IMR-90 (cell line): ENCODE measurements around the gene ADCK2. TPM values are rescaled to one million over a fixed set of nuclear protein-coding genes. Genes with fewer than 3 reads are reported as not detected.
A peak's percentile ranks its signal among the peaks of the same experiment; 100 is the strongest.

Source experiments
- ATAC-seq: fragments of 200-7000 bp; cut with Tn5 transposase; 2 replicates; pipeline ENCODE4 v1.9.1; 2020; ENCODE audit warnings: low read depth, mild to moderate bottlenecking, moderate library complexity
- BruUV-seq: library from RNA; stranded (reverse); fragments of 400-500 nt; replicated peaks from 2 replicates; lab custom pipeline; 2021; lab: Mats Ljungman, UMichigan
- CTCF ChIA-PET: fragments of 300-600 bp; formaldehyde crosslinking; extraction: SDS; loops from one replicate; lab custom pipeline; 2021; ENCODE audit warnings: antibody characterized with exemption; lab: Yijun Ruan, JAX
- POLR2A ChIA-PET: fragments of 300-600 bp; sonication (Branson Sonifier 250); formaldehyde crosslinking; loops from one replicate; lab custom pipeline; 2022; ENCODE audit warnings: antibody characterized with exemption; ENCODE audit not compliant: unreplicated experiment; lab: Charles Lee
- DNase-seq: peaks from one replicate; pipeline ENCODE4 v3.0.0; 2013
- H2AFZ ChIP-seq: replicated peaks from 2 replicates; pipeline ENCODE3; 2013; ENCODE audit warnings: low read length, mild to moderate bottlenecking; ENCODE audit not compliant: poor library complexity
- H2AK5ac ChIP-seq: 2 replicates; pipeline ENCODE4 v1.6.1; 2013; ENCODE audit warnings: low read depth, low read length, inconsistent platforms
- H2AK9ac ChIP-seq: replicated peaks from 2 replicates; pipeline ENCODE3; 2013; ENCODE audit warnings: mild to moderate bottlenecking, low read depth, low read length, moderate library complexity; ENCODE audit not compliant: poor library complexity
- H2BK120ac ChIP-seq: 2 replicates; pipeline ENCODE4 v1.6.1; 2013; ENCODE audit warnings: low read depth, low read length, inconsistent platforms
- H2BK15ac ChIP-seq: 3 replicates; pipeline ENCODE4 v1.6.1; 2013; ENCODE audit warnings: low read depth, low read length, inconsistent platforms
- H2BK20ac ChIP-seq: 2 replicates; pipeline ENCODE4 v1.6.1; 2013; ENCODE audit warnings: low read depth, mild to moderate bottlenecking, inconsistent platforms, low read length, moderate library complexity
- H2BK5ac ChIP-seq: 2 replicates; pipeline ENCODE4 v1.6.1; 2013; ENCODE audit warnings: mild to moderate bottlenecking, low read depth, low read length, inconsistent platforms; ENCODE audit not compliant: poor library complexity, severe bottlenecking
- H3K14ac ChIP-seq: replicated peaks from 2 replicates; pipeline ENCODE4 v1.6.1; 2013; ENCODE audit warnings: low read depth, low read length, inconsistent platforms
- H3K18ac ChIP-seq: 2 replicates; pipeline ENCODE4 v1.6.1; 2013; ENCODE audit warnings: low read depth, low read length, control low read depth
- H3K23ac ChIP-seq: 2 replicates; pipeline ENCODE4 v1.6.1; 2013; ENCODE audit warnings: low read depth, low read length, inconsistent platforms
- H3K27ac ChIP-seq: 2 replicates; pipeline ENCODE4 v1.5.1; 2013; ENCODE audit warnings: mild to moderate bottlenecking, control low read depth, low read length; ENCODE audit not compliant: insufficient read depth
- H3K27me3 ChIP-seq: 2 replicates; pipeline ENCODE4 v1.6.1; 2013; ENCODE audit warnings: low read length; ENCODE audit not compliant: control insufficient read depth, insufficient read depth
- H3K36me3 ChIP-seq: 2 replicates; pipeline ENCODE4 v1.6.1; 2013; ENCODE audit warnings: low read length, mixed read lengths; ENCODE audit not compliant: control insufficient read depth, insufficient read depth
- H3K4ac ChIP-seq: 2 replicates; pipeline ENCODE4 v1.6.1; 2013; ENCODE audit warnings: low read depth, low read length, inconsistent platforms
- H3K4me1 ChIP-seq: 2 replicates; pipeline ENCODE4 v1.6.1; 2013; ENCODE audit warnings: low read length, mixed read lengths; ENCODE audit not compliant: control insufficient read depth, insufficient read depth
- H3K4me2 ChIP-seq: 2 replicates; pipeline ENCODE4 v1.6.1; 2013; ENCODE audit warnings: low read depth, mild to moderate bottlenecking, control low read depth, low read length, moderate library complexity
- H3K4me3 ChIP-seq: 2 replicates; pipeline ENCODE4 v1.5.1; 2013; ENCODE audit warnings: low read depth, mild to moderate bottlenecking, control low read depth, low read length, moderate library complexity; ENCODE audit not compliant: insufficient read depth
- H3K56ac ChIP-seq: 2 replicates; pipeline ENCODE4 v1.6.1; 2013; ENCODE audit warnings: low read length, inconsistent platforms; ENCODE audit not compliant: insufficient read depth; ENCODE audit errors: extremely low read depth
- H3K79me1 ChIP-seq, 2 experiments: 2 replicates each; pipeline ENCODE4 v1.6.1; 2013; ENCODE audit warnings: low read length in 2 of 2, inconsistent platforms in 1 of 2, low read depth in 1 of 2
- H3K9ac ChIP-seq: 2 replicates; pipeline ENCODE4 v1.6.1; 2013; ENCODE audit warnings: low read depth, low read length, control low read depth
- H3K9me1 ChIP-seq: 2 replicates; pipeline ENCODE4 v1.6.1; 2013; ENCODE audit warnings: low read length, inconsistent platforms; ENCODE audit not compliant: insufficient read depth
- H3K9me3 ChIP-seq: 2 replicates; pipeline ENCODE4 v1.6.1; 2013; ENCODE audit warnings: low read length; ENCODE audit not compliant: control insufficient read depth, insufficient read depth
- H4K20me1 ChIP-seq: 2 replicates; pipeline ENCODE4 v1.6.1; 2013; ENCODE audit warnings: low read length, inconsistent platforms; ENCODE audit not compliant: insufficient read depth
- H4K5ac ChIP-seq: 2 replicates; pipeline ENCODE4 v1.6.1; 2013; ENCODE audit warnings: mild to moderate bottlenecking, low read depth, low read length, control low read depth
- H4K8ac ChIP-seq, 2 experiments: 2 replicates each; pipeline ENCODE4 v1.6.1; 2013; ENCODE audit warnings: low read depth in 2 of 2, low read length in 2 of 2, control low read depth in 1 of 2, inconsistent platforms in 1 of 2
- H4K91ac ChIP-seq: 2 replicates; pipeline ENCODE4 v1.6.1; 2013; ENCODE audit warnings: low read depth, low read length, inconsistent platforms; ENCODE audit not compliant: insufficient read depth
- BHLHE40 ChIP-seq: fragments of 150-350 bp; IDR thresholded peaks from 2 replicates; pipeline ENCODE4 v1.6.1; 2016; ENCODE audit warnings: mild to moderate bottlenecking, low read depth, low read length
- CEBPB ChIP-seq: IDR thresholded peaks from 2 replicates; pipeline ENCODE4 v1.6.1; 2012; ENCODE audit warnings: low read depth, low read length, improper control_type of control experiment
- CHD1 ChIP-seq: IDR thresholded peaks from 2 replicates; pipeline ENCODE4 v1.6.1; 2012; ENCODE audit warnings: low read depth, low read length, improper control_type of control experiment
- CTCF ChIP-seq: conservative IDR thresholded peaks from 2 replicates; pipeline ENCODE4 v1.5.1; 2012; ENCODE audit warnings: mild to moderate bottlenecking, low read depth, low read length, improper control_type of control experiment
- ELK1 ChIP-seq: fragments of 150-350 bp; IDR thresholded peaks from 2 replicates; pipeline ENCODE4 v1.6.1; 2016; ENCODE audit warnings: low read depth, mild to moderate bottlenecking, low read length, moderate library complexity, borderline replicate concordance
- FOS ChIP-seq: fragments of 150-350 bp; IDR thresholded peaks from 2 replicates; pipeline ENCODE4 v1.6.1; 2016; ENCODE audit warnings: low read depth, low read length
- MAFK ChIP-seq: IDR thresholded peaks from 2 replicates; pipeline ENCODE4 v1.6.1; 2012; ENCODE audit warnings: low read depth, low read length, improper control_type of control experiment
- MAZ ChIP-seq: IDR thresholded peaks from 2 replicates; pipeline ENCODE4 v1.6.1; 2012; ENCODE audit warnings: low read depth, mild to moderate bottlenecking, low read length, improper control_type of control experiment, moderate library complexity, borderline replicate concordance
- MXI1 ChIP-seq: IDR thresholded peaks from 2 replicates; pipeline ENCODE4 v1.6.1; 2012; ENCODE audit warnings: low read depth, mild to moderate bottlenecking, low read length, moderate library complexity, borderline replicate concordance
- NFE2L2 ChIP-seq: fragments of 150-350 bp; IDR thresholded peaks from 2 replicates; pipeline ENCODE4 v1.6.1; 2016; ENCODE audit warnings: low read depth, mild to moderate bottlenecking, low read length
- POLR2A ChIP-seq: IDR thresholded peaks from 2 replicates; pipeline ENCODE4 v1.6.1; 2012; ENCODE audit warnings: mild to moderate bottlenecking, low read depth, low read length
- RAD21 ChIP-seq: IDR thresholded peaks from 2 replicates; pipeline ENCODE4 v1.6.1; 2012; ENCODE audit warnings: low read length, improper control_type of control experiment
- RCOR1 ChIP-seq: IDR thresholded peaks from 2 replicates; pipeline ENCODE4 v1.6.1; 2012; ENCODE audit warnings: mild to moderate bottlenecking, low read length, improper control_type of control experiment; ENCODE audit not compliant: insufficient replicate concordance
- RFX5 ChIP-seq: IDR thresholded peaks from 2 replicates; pipeline ENCODE4 v1.8.0; 2012; ENCODE audit warnings: low read depth, mild to moderate bottlenecking, low read length, moderate library complexity
- SMC3 ChIP-seq: fragments of 150-350 bp; IDR thresholded peaks from 2 replicates; pipeline ENCODE4 v1.6.1; 2016; ENCODE audit warnings: low read depth, mild to moderate bottlenecking, antibody characterized with exemption, low read length, moderate library complexity
- WGBS, 2 experiments: methylation state at CpG; one replicate each; pipeline versions ENCODE4 v1.1.5 to v1.1.7; 2013; ENCODE audit warnings: missing lambda C conversion rate in 2 of 2; ENCODE audit not compliant: insufficient read length in 1 of 2; ENCODE audit errors: extremely low coverage in 2 of 2; 5-methylcytosine and 5-hydroxymethylcytosine counted together
- dilution Hi-C: fragments of 300-500 bp; cut with HindIII; formaldehyde crosslinking; loops from one replicate; pipeline ENCODE4 v1.14.3; 2018; ENCODE audit warnings: low sequenced_read_pairs; ENCODE audit not compliant: unreplicated experiment
- in situ Hi-C: fragments of 300-500 bp; cut with MboI; formaldehyde crosslinking; loops from 3 replicates; pipeline ENCODE4 v1.14.3; 2019; ENCODE audit warnings: low sequenced_read_pairs, inconsistent platforms, mixed read lengths
- intact Hi-C: fragments of 100-400 bp; cut with micrococcal nuclease; formaldehyde crosslinking; loops from 2 replicates; pipeline ENCODE4 v1.10.0; 2022
- polyA plus RNA-seq, 3 experiments: library from polyadenylated mRNA; depleted of rRNA; stranded (reverse); fragments of >200 nt; gene quantifications; 2 replicates each; pipeline ENCODE4 v1.2.3, GENCODE V29; 2012; ENCODE audit warnings: low replicate concordance in 1 of 3
- total RNA-seq: library from RNA; depleted of rRNA; stranded (reverse); fragments of >200 nt; gene quantifications from 2 replicates; pipeline ENCODE4 v1.2.3, GENCODE V29; 2012

The ADCK2 gene
- total and polyA plus RNA-seq, 2 of the 4 experiments (the other 2 are of a cell fraction): 7.1 to 10.0 TPM

- TSS peak; percentile 8 for BruUV-seq
- Histone ChIP-seq H3K27me3 (no peaks in the 10 kb centered on the region), H2BK20ac (peak overlapping the region; percentile 15), H3K27ac (peak overlapping the region; percentile 92), H3K79me1 (peaks cover 8 to 57% of the 10 kb centered on the region in 2 experiments; a peak in 3 of 4 replicates), H4K91ac (peak overlapping the region; percentile 79; the same call in 1 of the 2 replicates), H3K23ac (peak overlapping the region; percentile 55; the same call in 1 of the 2 replicates), H3K36me3 (peaks cover 4% of the 10 kb centered on the region; the same call in 1 of the 2 replicates), H3K9me1 (peaks cover 12% of the 10 kb centered on the region; the same call in 1 of the 2 replicates), H3K14ac (peak overlapping the region; percentile 53), H4K8ac (peak overlapping the region in 1 of 2 experiments; percentile 64; a peak in 3 of 4 replicates), H3K18ac (peak overlapping the region; percentile 75), H3K9ac (peak overlapping the region; percentile 4), H4K20me1 (peaks cover 18% of the 10 kb centered on the region; the same call in 1 of the 2 replicates), H3K4me3 (0 out of 2 replicates have a peak overlapping the region, but pooled peaks have one; percentile 85), H2BK120ac (peak overlapping the region; percentile 71), H3K4ac (peak overlapping the region; percentile 78), H4K5ac (peak overlapping the region; percentile 71), H3K4me2 (peak overlapping the region; percentile 2), H2AK5ac (0 out of 2 replicates have a peak overlapping the region, but pooled peaks have one; percentile 9), H3K56ac (peak overlapping the region; percentile 29; the same call in 1 of the 2 replicates), H3K4me1 (peaks cover 20% of the 10 kb centered on the region), H2BK15ac (no peak overlapping the region), H2AFZ (peak overlapping the region; percentile 3), H2BK5ac (peak overlapping the region; percentile 93), H2AK9ac (peak overlapping the region; percentile 67), H3K9me3 (no peaks in the 10 kb centered on the region)
- in situ Hi-C loops: no loop called here
- dilution Hi-C loops: no loop called here
- intact Hi-C loops: loop anchor here (1.0 to 2.0 kb wide), 3 partner anchors 12 to 97 kb away; no protein-coding TSS in a partner anchor
- peak; percentile 82 for DNase-seq
- POLR2A ChIA-PET: interaction anchor here (1.6 kb wide), 1 partner anchor 32 kb away, joined by 7 read pairs; no protein-coding TSS in a partner anchor
- CTCF ChIA-PET: interaction anchor here (0.9 kb wide), 1 partner anchor 8 kb away, joined by 3 read pairs; no protein-coding TSS in a partner anchor
- 59% methylated on average over 4 of the region's 6 CpGs; no CpG with 5 or more reads in 1 of the 2 experiments for WGBS, 2 experiments
- ATAC-seq: peak; percentile 45
- TF ChIP-seq ELK1 (no peak), SMC3 (peak; percentile 8; the same call in 1 of the 2 replicates), FOS (no peak), NFE2L2 (peak; percentile 22; the same call in 1 of the 2 replicates), POLR2A (no peak), BHLHE40 (no peak), RFX5 (no peak), CTCF (peak; percentile 41), CEBPB (no peak), CHD1 (no peak), RAD21 (peak; percentile 40; the same call in 1 of the 2 replicates), RCOR1 (no peak), MAZ (peak; percentile 55; the same call in 1 of the 2 replicates), MAFK (no peak), MXI1 (no peak)
Measured at GRCh38 chr7:140638173-140638791, 34.5 kb upstream of the ADCK2 start.
